Urothelium cell line (cell line): ENCODE data around the gene CISH.
A peak's percentile ranks its signal among the peaks of the same experiment; 100 is the strongest.

ENCODE experiments used
- DNase-seq: peaks from one replicate; pipeline ENCODE4 v3.0.0; 2011; ENCODE audit warnings: low spot score, mixed read lengths
- FAIRE-seq: peaks from 2 replicates; lab custom pipeline; 2011; peaks lifted over from hg19 to GRCh38; lab: Jason Lieb, UNC

The CISH gene

DNA sequence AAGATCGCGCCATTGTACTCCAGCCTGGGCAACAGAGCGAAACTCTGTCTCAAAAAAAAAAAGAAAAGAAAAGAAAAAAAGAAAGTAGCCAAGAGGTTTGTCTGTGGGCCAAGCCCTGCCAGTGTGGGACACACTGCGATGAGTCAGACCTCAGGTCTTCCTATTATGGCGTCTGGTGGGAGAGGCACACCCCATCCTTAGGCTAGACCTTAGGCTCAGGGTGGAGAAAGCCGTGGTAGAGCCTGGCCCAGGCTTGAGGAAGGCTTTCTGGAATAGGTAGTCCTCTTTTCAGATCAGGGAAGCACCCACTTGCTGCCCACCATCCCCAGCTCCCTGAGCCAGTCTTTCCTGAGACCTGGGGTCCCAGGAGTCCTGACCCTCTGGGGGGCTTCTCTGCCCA is 36.2 kb downstream of the CISH start:
- DNase-seq = no peak

DNA sequence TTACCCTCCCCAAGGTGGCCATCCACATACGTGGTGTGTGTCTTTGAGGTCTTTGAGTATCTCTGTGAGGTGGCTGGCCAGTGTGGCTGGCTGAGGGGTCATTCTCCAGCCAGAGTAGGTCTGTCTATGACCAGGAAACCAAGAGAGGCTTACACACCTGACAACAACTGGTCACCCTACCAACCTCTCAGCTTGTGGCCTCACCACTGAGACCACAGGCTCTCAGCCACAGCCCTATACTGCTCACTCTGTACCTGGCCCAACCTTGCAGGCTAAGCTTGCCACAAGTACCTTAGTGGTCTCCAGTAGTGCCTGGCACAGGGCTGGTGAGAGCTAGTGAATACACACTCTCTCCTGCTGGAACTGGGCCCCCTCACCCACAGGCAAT is 37.1 kb downstream of the CISH start:
- no peak for DNase-seq
- no peak for FAIRE-seq

More for the DNA sequence above, 36.2 kb downstream of the CISH start:
- no peak for FAIRE-seq

DNA sequence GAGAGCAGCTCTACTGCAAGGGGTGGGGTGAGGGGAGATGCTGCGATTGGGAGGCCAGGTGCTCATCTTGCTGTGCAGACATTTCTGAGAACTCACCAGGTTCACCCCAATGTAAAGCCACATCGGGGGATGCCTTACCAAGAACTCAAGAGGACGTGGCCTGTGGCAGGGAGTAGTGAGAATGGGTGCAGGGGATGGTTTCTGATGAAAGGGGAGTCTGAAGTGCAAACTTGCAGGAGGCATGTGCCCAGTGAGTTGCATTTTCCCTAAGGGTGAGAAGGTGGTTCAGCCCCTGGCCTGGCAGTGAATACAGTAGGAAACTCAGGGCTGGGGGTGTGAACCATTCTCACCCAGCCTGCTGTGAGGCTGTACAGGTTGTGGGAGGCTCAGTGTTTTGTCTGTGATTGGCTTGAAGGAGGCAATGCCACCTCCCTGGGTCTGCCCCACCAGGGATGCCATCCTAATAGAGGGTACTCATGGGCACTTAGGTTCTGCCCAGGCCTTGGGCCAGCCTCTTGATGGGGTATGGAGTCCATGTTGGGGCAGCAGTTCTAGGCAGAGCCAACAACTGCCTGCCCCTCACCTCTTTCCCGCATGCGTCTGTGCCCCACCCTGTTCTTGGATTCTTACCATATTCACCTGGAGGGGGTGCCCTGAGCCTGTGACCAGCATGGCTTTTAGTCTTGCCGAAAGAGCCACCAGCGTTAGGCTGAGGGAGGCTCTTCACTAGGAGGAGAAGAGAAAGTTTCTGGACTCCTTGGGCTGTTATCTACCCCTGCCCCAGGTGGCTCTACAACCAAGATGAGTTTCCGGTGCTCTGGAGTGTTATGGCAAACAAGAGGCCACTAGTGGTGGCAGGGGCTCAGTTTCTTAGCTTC is 37.8 kb downstream of the CISH start:
- FAIRE-seq (no peak), DNase-seq (no peak)

- FAIRE-seq (no peak), DNase-seq (no peak)
Measured at GRCh38 chr3:50572801-50573371, 38.7 kb downstream of the CISH start.

- DNase-seq (peak; percentile 64), FAIRE-seq (no peak)
Measured at GRCh38 chr3:50572158-50572557, 39.4 kb downstream of the CISH start.

- DNase-seq = no peak
- FAIRE-seq = no peak
Measured at GRCh38 chr3:50571486-50571885, 40.1 kb downstream of the CISH start.

- FAIRE-seq = peak; percentile 13
- no peak for DNase-seq
Measured at GRCh38 chr3:50570508-50571279, 40.9 kb downstream of the CISH start.

GRCh38 chr3:50568947-50569749 is 42.4 kb downstream of the CISH start, which contains the start of gene HEMK1:
Gene HEMK1, plus strand, starts transcription at chr3:50569522. Its CDS starts 1,583 bp downstream, at chr3:50571105.
- DNase-seq (peak; percentile 100), FAIRE-seq (peak; percentile 81)

DNA sequence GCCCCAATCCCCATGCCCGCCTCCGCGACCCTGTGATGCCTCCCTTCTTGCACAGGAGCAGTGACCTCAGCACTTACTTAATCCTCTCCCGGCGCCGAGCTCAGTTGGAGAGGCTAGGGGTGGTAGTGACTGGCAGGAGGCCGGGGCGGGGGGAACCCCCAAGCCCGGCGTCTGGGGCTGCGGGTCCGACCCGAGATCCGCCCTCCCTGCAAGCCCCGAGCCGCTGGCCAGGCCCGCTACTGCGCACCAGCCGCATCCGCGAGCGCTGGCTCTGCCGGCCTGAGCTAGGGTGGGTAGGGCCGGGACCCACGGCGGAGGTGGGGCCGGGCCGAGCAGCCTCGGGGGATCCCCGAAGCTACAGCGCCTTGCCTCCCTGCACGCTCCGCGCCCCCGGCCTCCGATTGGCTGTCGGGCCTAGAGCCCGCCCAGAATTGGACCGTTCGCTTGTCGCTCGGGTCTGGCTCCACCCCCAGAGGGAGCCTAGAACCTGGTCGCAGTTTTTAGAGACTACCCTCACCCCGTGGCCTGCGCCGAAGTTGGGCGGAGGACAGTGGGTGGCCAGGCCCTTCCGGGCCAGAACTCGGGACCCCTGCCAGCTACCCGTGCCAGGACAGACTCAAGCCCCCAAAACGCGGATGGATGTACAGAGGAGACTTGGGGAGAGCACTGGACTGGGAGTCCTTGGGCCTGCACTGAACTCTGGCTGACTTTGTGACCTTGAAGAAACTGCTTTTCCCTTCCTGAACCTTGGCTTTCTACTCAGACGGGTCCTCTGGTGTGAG is 44.0 kb downstream of the CISH start, which contains the start of gene C3orf18:
C3orf18 (minus strand) TSS at position 362 of the 782 bp plus-strand sequence. CDS start 2,048 bp downstream, outside the sequence.
- peak; percentile 96 for DNase-seq
- no peak for FAIRE-seq

- DNase-seq = no peak
Measured at GRCh38 chr3:50567011-50567385, 44.6 kb downstream of the CISH start.

DNA sequence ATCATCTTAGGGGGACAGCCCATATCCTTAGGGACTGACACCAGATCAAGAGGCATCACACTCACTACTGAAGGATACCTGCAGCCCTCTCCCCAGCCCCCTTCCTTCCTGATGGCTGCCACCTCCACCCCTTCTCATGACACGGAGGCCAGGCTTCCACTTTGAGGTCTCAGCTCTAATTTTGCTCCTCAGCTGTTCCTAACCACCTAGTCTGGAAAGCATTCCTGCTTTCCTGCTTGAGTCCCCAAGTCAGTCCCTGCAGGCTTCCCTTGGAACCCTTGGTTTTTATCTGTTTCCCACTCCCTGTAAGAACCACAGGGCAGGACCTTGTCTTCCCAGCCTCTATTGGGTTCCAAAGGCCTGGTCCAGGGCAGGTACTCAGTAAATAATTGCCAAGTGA is 47.3 kb downstream of the CISH start:
- DNase-seq (no peak), FAIRE-seq (no peak)

More at GRCh38 chr3:50567011-50567385, 44.6 kb downstream of the CISH start:
- no peak for FAIRE-seq

- DNase-seq = no peak
Measured at GRCh38 chr3:50563867-50564266, 47.7 kb downstream of the CISH start.

DNA sequence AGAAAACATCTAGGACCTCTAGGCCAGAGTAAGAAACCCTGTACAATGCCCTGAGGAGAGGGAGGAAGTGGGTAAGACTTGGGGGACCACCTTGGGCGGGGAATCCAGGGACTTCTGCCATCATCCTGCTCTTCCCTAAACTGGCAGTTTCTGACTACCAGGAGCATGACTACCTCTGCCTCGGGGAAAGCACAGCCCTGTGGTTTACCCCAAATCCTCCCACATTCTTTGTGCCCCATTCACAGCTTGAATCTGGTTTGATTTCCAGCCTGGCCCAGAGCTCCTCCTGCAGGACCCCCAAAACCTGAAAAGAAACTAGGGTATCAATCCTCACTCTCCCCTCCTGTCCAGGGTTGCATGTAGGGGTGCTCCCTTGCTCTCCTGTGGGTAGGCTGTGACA is 48.7 kb downstream of the CISH start:
- FAIRE-seq (no peak), DNase-seq (no peak)

More at GRCh38 chr3:50563867-50564266, 47.7 kb downstream of the CISH start:
- no peak for FAIRE-seq

DNA sequence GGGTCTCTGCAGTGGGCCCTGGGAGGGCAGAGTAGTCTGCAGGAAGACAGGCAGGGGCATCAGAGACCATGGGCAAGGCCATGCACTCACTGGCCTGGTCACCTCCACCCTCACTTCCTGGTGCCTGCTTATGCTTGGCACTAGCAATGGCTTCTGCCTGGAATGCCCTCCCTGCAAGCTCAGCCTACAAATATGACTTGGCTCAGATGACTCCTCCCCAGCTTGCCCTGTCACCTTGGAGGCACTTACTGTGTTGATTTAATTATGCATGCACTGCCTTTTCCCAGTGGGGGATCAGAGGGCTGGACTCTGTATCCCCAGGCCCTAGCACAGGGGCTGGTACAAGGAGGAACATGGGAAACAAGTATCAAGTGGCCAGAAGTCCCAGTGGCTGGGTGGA is 51.9 kb downstream of the CISH start:
- FAIRE-seq (no peak), DNase-seq (no peak)

DNA sequence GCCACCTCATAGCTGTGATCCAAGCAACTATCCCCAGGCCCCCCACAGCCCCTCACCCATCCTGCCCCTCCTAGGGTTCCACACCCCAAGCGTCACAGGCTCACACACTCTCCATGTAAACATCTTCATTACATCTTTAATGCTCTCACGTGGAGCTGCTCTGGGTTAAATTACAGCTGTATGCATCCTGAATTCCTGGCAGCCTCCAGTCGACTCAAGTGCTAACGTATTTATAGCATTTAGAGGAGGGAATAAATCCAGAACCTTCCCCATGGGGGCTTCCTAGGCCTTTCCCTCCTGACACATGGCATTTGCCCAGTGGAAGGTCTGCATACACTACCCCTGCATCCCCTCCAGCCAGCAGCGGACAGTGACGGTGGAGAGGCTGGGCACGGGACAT is 53.7 kb downstream of the CISH start:
- DNase-seq = no peak
- no peak for FAIRE-seq

DNA sequence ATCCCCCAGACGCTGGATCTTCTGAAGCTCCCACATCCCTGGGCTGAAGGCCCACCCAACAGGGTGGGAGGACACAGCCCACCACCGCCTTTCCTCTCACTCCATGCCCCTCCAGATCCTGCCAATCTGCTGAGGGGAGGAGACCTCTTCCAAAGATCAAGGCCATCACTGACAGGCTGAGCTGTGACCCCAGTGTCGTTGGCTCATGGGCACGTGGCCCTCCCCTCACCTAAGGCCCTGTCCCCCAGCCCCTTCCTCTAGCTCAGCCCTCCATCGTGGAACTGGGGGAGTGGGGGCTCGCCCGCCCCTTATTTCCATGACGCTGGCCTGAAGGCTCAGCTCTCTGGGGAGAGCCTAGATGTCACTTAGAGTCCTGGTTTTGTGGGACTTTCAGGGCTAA is 54.5 kb downstream of the CISH start:
- no peak for DNase-seq
- FAIRE-seq = no peak
